ENCODE measurements around the gene CD79A.

Gene CD79A

GRCh38 chr19:41897181-41897580, 20.1 kb downstream of the CD79A start:
- Histone ChIP-seq H3K27me3 (ENCODE audit: control insufficient read depth in 1 of 2, insufficient read depth in 2 of 2, low read length in 2 of 2) (no peaks in the 10 kb centered on the region), H3K4me1 (ENCODE audit: control insufficient read depth, insufficient read depth, low read length) (no peaks in the 10 kb centered on the region), H3K4me3 (ENCODE audit: low read length in 2 of 2) (no peak overlapping the region), H3K27ac (ENCODE audit: low read length) (no peak overlapping the region), H3K9ac (ENCODE audit: low read length in 2 of 2) (no peak overlapping the region), H3K9me3 (ENCODE audit: control insufficient read depth in 2 of 2, low read length in 2 of 2) (no peaks in the 10 kb centered on the region), H3K36me3 (ENCODE audit: control insufficient read depth in 2 of 2, insufficient read depth in 2 of 2, low read length in 2 of 2) (peaks cover 38 to 41% of the 10 kb centered on the region in 2 donors)

DNA sequence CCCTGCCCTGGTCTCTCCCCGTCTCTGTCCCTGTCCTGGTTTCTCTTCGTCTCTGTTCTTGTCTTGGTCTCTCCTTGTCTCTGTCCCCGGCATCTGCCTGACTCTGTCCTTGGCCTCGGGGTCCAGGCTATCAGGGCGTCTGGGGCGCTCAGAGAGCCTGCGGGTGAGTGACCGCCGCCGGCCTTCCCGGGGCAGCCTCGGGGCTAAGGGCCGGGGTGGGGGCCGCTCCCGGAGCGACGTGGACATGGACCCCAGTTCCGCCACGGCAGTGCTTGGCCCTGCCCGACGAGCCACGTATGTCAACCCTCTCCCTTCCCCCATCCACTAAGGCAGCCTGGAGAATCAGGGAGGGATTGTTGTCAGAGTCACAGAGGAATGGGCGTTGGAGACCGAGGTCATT, 20.7 kb downstream of the CD79A start:
- H3K27me3 ChIP-seq (ENCODE audit: control insufficient read depth in 1 of 2, insufficient read depth in 2 of 2, low read length in 2 of 2) = no peaks in the 10 kb centered on the region
- H3K27ac ChIP-seq (ENCODE audit: low read length) = no peak overlapping the region

DNA sequence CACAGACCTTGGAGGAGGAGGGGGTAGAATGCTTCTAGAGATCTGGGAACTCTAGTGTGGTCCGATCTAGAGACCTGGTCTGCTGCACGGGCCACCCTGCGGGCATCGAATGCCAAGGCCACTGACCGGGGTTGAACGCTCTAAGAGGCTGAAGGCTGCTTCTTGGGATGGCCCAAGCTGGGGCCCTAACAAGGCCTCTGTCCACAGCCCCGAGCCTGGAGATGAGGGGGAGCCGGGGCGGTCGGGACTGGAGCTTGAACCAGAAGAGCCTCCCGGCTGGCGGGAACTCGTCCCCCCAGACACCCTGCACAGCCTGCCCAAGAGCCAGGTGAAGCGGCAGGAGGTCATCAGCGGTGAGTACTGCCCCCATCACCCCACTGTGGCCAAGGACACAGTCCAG, 21.2 kb downstream of the CD79A start:
- peaks cover 44 to 45% of the 10 kb centered on the region in 2 donors for H3K36me3 ChIP-seq (ENCODE audit: control insufficient read depth in 2 of 2, insufficient read depth in 2 of 2, low read length in 2 of 2)
- H3K9me3 ChIP-seq (ENCODE audit: control insufficient read depth in 2 of 2, low read length in 2 of 2) = no peaks in the 10 kb centered on the region

More for the DNA sequence above, 20.7 kb downstream of the CD79A start:
- Histone ChIP-seq H3K4me1 (ENCODE audit: control insufficient read depth, insufficient read depth, low read length) (no peaks in the 10 kb centered on the region), H3K36me3 (ENCODE audit: control insufficient read depth in 2 of 2, insufficient read depth in 2 of 2, low read length in 2 of 2) (peaks cover 40 to 42% of the 10 kb centered on the region in 2 donors), H3K4me3 (ENCODE audit: low read length in 2 of 2) (no peak overlapping the region), H3K9ac (ENCODE audit: low read length in 2 of 2) (no peak overlapping the region), H3K9me3 (ENCODE audit: control insufficient read depth in 2 of 2, low read length in 2 of 2) (no peaks in the 10 kb centered on the region)

DNA sequence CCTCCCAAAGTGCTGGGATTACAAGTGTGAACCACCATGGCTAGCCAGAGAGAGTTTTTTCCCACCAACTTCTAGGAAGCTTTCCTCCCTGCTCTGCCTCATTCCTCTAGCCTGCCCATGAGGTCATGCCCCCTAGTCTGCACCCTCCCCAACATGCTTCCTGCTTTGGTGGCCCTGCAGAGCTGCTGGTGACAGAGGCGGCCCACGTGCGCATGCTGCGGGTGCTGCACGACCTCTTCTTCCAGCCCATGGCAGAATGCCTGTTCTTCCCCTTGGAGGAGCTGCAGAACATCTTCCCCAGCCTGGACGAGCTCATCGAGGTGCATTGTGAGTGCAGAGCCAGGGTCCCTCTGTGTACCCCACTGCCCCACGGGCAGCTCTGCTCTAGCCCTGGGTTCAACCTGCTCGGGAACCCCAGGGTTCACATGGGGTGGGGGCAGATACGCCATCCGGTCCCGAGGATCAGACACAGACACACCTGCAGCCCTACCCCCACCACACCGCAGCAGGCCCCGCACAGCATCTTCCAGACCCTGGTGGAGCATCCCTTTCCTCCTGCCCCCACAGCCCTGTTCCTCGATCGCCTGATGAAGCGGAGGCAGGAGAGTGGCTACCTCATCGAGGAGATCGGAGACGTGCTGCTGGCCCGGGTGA, 24.8 kb downstream of the CD79A start:
- H3K4me3 ChIP-seq (ENCODE audit: low read length in 2 of 2) = no peak overlapping the region
- no peaks in the 10 kb centered on the region for H3K4me1 ChIP-seq (ENCODE audit: control insufficient read depth, insufficient read depth, low read length)
- no peaks in the 10 kb centered on the region for H3K27me3 ChIP-seq (ENCODE audit: control insufficient read depth in 1 of 2, insufficient read depth in 2 of 2, low read length in 2 of 2)
- H3K9me3 ChIP-seq (ENCODE audit: control insufficient read depth in 2 of 2, low read length in 2 of 2) = no peaks in the 10 kb centered on the region
- H3K9ac ChIP-seq (ENCODE audit: low read length in 2 of 2) = no peak overlapping the region
- H3K27ac ChIP-seq (ENCODE audit: low read length) = no peak overlapping the region
- peaks cover 43 to 49% of the 10 kb centered on the region in 2 donors for H3K36me3 ChIP-seq (ENCODE audit: control insufficient read depth in 2 of 2, insufficient read depth in 2 of 2, low read length in 2 of 2)

More for the DNA sequence above, 21.2 kb downstream of the CD79A start:
- no peak overlapping the region for H3K27ac ChIP-seq (ENCODE audit: low read length)
- H3K9ac ChIP-seq (ENCODE audit: low read length in 2 of 2) = no peak overlapping the region
- no peaks in the 10 kb centered on the region for H3K4me1 ChIP-seq (ENCODE audit: control insufficient read depth, insufficient read depth, low read length)
- no peaks in the 10 kb centered on the region for H3K27me3 ChIP-seq (ENCODE audit: control insufficient read depth in 1 of 2, insufficient read depth in 2 of 2, low read length in 2 of 2)
- H3K4me3 ChIP-seq (ENCODE audit: low read length in 2 of 2) = no peak overlapping the region

DNA sequence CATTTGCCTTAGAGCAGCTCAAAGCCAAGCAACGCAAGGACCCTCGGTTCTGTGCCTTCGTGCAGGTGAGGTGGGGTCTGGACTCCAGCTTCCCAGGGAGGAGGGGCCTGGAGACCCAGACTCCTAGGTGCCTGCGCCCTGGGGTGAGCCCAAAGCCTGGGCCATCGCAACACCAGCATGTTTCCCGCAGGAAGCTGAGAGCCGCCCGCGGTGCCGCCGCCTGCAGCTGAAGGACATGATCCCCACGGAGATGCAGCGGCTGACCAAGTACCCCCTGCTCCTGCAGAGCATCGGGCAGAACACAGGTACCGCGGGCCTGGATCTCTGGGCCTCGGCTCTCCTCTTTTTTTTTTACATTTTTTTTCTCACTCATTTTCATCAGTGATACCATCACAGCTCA, 25.5 kb downstream of the CD79A start:
- no peak overlapping the region for H3K4me3 ChIP-seq (ENCODE audit: low read length in 2 of 2)
- no peaks in the 10 kb centered on the region for H3K4me1 ChIP-seq (ENCODE audit: control insufficient read depth, insufficient read depth, low read length)
- no peaks in the 10 kb centered on the region for H3K27me3 ChIP-seq (ENCODE audit: control insufficient read depth in 1 of 2, insufficient read depth in 2 of 2, low read length in 2 of 2)
- no peak overlapping the region for H3K9ac ChIP-seq (ENCODE audit: low read length in 2 of 2)
- peaks cover 43 to 49% of the 10 kb centered on the region in 2 donors for H3K36me3 ChIP-seq (ENCODE audit: control insufficient read depth in 2 of 2, insufficient read depth in 2 of 2, low read length in 2 of 2)
- no peaks in the 10 kb centered on the region for H3K9me3 ChIP-seq (ENCODE audit: control insufficient read depth in 2 of 2, low read length in 2 of 2)
- no peak overlapping the region for H3K27ac ChIP-seq (ENCODE audit: low read length)

GRCh38 chr19:41903193-41903953, 26.3 kb downstream of the CD79A start:
- no peaks in the 10 kb centered on the region for H3K4me1 ChIP-seq (ENCODE audit: control insufficient read depth, insufficient read depth, low read length)
- H3K27me3 ChIP-seq (ENCODE audit: control insufficient read depth in 1 of 2, insufficient read depth in 2 of 2, low read length in 2 of 2) = no peaks in the 10 kb centered on the region
- no peak overlapping the region for H3K27ac ChIP-seq (ENCODE audit: low read length)
- H3K9me3 ChIP-seq (ENCODE audit: control insufficient read depth in 2 of 2, low read length in 2 of 2) = no peaks in the 10 kb centered on the region
- no peak overlapping the region for H3K4me3 ChIP-seq (ENCODE audit: low read length in 2 of 2)
- H3K9ac ChIP-seq (ENCODE audit: low read length in 2 of 2) = no peak overlapping the region
- peaks cover 39 to 46% of the 10 kb centered on the region in 2 donors for H3K36me3 ChIP-seq (ENCODE audit: control insufficient read depth in 2 of 2, insufficient read depth in 2 of 2, low read length in 2 of 2)

GRCh38 chr19:41904118-41904870, 27.2 kb downstream of the CD79A start:
- Histone ChIP-seq H3K9me3 (ENCODE audit: control insufficient read depth in 2 of 2, low read length in 2 of 2) (no peaks in the 10 kb centered on the region), H3K4me3 (ENCODE audit: low read length in 2 of 2) (no peak overlapping the region), H3K36me3 (ENCODE audit: control insufficient read depth in 2 of 2, insufficient read depth in 2 of 2, low read length in 2 of 2) (peaks cover 36 to 40% of the 10 kb centered on the region in 2 donors), H3K27ac (ENCODE audit: low read length) (no peak overlapping the region), H3K9ac (ENCODE audit: low read length in 2 of 2) (no peak overlapping the region), H3K27me3 (ENCODE audit: control insufficient read depth in 1 of 2, insufficient read depth in 2 of 2, low read length in 2 of 2) (peaks cover 0 to 4% of the 10 kb centered on the region in 2 donors), H3K4me1 (ENCODE audit: control insufficient read depth, insufficient read depth, low read length) (no peaks in the 10 kb centered on the region)

- no peaks in the 10 kb centered on the region for H3K9me3 ChIP-seq (ENCODE audit: control insufficient read depth in 2 of 2, low read length in 2 of 2)
- peaks cover 4 to 5% of the 10 kb centered on the region in 2 donors for H3K27me3 ChIP-seq (ENCODE audit: control insufficient read depth in 1 of 2, insufficient read depth in 2 of 2, low read length in 2 of 2)
- H3K27ac ChIP-seq (ENCODE audit: low read length) = no peak overlapping the region
- H3K4me1 ChIP-seq (ENCODE audit: control insufficient read depth, insufficient read depth, low read length) = no peaks in the 10 kb centered on the region
- no peak overlapping the region for H3K4me3 ChIP-seq (ENCODE audit: low read length in 2 of 2)
- peaks cover 32 to 37% of the 10 kb centered on the region in 2 donors for H3K36me3 ChIP-seq (ENCODE audit: control insufficient read depth in 2 of 2, insufficient read depth in 2 of 2, low read length in 2 of 2)
- no peak overlapping the region for H3K9ac ChIP-seq (ENCODE audit: low read length in 2 of 2)
Observed at GRCh38 chr19:41905273-41906002, 28.4 kb downstream of the CD79A start.

DNA sequence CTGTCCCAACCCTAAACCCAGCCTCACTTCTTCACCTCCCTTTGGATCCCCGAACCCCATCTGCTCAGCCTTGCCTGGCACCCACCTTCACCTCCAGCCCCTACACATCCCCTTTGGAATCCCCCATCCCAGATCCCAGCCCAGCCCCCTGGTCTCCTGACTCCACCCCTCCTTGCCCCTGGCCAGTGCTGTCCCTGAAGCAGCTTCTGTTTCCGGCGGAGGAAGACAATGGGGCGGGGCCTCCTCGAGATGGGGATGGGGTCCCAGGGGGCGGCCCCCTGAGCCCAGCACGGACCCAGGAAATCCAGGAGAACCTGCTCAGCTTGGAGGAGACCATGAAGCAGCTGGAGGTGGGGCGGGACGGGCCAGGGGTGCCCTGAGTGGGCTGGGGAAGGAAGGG, 29.2 kb downstream of the CD79A start:
- no peaks in the 10 kb centered on the region for H3K4me1 ChIP-seq (ENCODE audit: control insufficient read depth, insufficient read depth, low read length)
- no peak overlapping the region for H3K27ac ChIP-seq (ENCODE audit: low read length)
- H3K4me3 ChIP-seq (ENCODE audit: low read length in 2 of 2) = no peak overlapping the region
- H3K9ac ChIP-seq (ENCODE audit: low read length in 2 of 2) = no peak overlapping the region
- H3K9me3 ChIP-seq (ENCODE audit: control insufficient read depth in 2 of 2, low read length in 2 of 2) = no peaks in the 10 kb centered on the region
- H3K27me3 ChIP-seq (ENCODE audit: control insufficient read depth in 1 of 2, insufficient read depth in 2 of 2, low read length in 2 of 2) = peaks cover 5 to 11% of the 10 kb centered on the region in 2 donors
- peaks cover 31 to 36% of the 10 kb centered on the region in 2 donors for H3K36me3 ChIP-seq (ENCODE audit: control insufficient read depth in 2 of 2, insufficient read depth in 2 of 2, low read length in 2 of 2)

DNA sequence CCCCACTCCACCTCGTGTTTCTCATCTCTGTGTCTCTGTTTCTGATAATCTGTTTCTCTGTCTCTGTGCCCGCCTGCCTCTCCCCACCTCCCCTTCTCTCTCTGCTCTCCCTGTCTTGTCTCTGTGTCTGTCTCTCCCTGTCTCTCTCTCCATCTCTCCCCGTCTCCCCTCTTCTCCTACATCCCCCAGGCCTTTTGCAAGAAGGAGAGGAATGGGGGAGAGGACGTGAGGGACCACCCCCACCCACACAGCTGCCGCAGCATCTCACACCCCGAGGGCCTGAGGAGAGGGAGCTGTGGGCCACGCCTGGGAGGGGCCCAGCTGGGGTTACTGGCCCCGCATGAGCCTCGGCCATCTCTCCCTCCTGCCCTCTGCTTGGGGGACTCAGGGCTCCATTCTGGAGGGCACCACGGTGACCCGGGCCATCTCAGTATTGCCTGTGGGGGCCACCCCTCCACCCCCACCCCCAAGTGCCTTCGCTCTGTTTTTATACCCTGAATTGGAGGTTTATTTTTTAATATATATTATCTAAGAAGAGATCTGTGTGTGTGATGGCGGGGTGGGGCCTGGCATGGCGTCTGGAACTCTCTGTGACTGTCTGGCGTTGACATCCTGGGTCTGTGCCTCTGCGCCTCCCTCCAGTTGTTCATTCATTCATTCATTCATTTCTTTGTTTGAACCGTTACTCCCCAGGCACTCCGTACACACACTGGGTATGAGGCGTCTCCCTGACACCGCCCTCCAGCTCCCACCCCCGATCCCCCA, 30.0 kb downstream of the CD79A start:
- H3K27me3 ChIP-seq (ENCODE audit: control insufficient read depth in 1 of 2, insufficient read depth in 2 of 2, low read length in 2 of 2) = peaks cover 11 to 19% of the 10 kb centered on the region in 2 donors
- H3K4me1 ChIP-seq (ENCODE audit: control insufficient read depth, insufficient read depth, low read length) = no peaks in the 10 kb centered on the region
- no peak overlapping the region for H3K4me3 ChIP-seq (ENCODE audit: low read length in 2 of 2)
- no peak overlapping the region for H3K9ac ChIP-seq (ENCODE audit: low read length in 2 of 2)
- no peak overlapping the region for H3K27ac ChIP-seq (ENCODE audit: low read length)
- H3K36me3 ChIP-seq (ENCODE audit: control insufficient read depth in 2 of 2, insufficient read depth in 2 of 2, low read length in 2 of 2) = peaks cover 25 to 33% of the 10 kb centered on the region in 2 donors
- H3K9me3 ChIP-seq (ENCODE audit: control insufficient read depth in 2 of 2, low read length in 2 of 2) = no peaks in the 10 kb centered on the region

All from stomach smooth muscle (tissue), 2 donors.